B cell (primary cell): Measurements from ENCODE around the gene PYGO2. TPM values are rescaled to one million over a fixed set of nuclear protein-coding genes. Genes with fewer than 3 reads are reported as not detected.

ENCODE experiments used
- ATAC-seq: fragments of 200-7000 bp; cut with Tn5 transposase; one replicate; pipeline ENCODE4 v1.10.0; 2021; ENCODE audit warnings: low read depth, mild to moderate bottlenecking, moderate number of reproducible peaks, moderate library complexity
- CTCF ChIA-PET: fragments of 350-600 bp; sonication (Branson Sonifier 250); formaldehyde crosslinking; loops from one replicate; lab custom pipeline; 2021; ENCODE audit warnings: antibody characterized with exemption, inconsistent platforms; lab: Charles Lee
- POLR2A ChIA-PET: fragments of 350-600 bp; sonication (Branson Sonifier 250); formaldehyde crosslinking; loops from one replicate; lab custom pipeline; 2021; ENCODE audit warnings: antibody characterized with exemption; lab: Charles Lee
- DNase-seq: peaks from one replicate; pipeline ENCODE4 v3.0.0; 2013
- H2AFZ ChIP-seq: 2 replicates; pipeline ENCODE4 v1.6.1; 2012; ENCODE audit warnings: mild to moderate bottlenecking, low read depth, low read length; ENCODE audit not compliant: insufficient read depth, poor library complexity, severe bottlenecking
- H3K27ac ChIP-seq, 2 donors: 1 replicate in 1 of 2; 2 replicates in 1 of 2; pipeline ENCODE4 v1.5.1; 2012 to 2013; ENCODE audit warnings: low read length in 2 of 2, mild to moderate bottlenecking in 2 of 2, moderate library complexity in 1 of 2
- H3K27me3 ChIP-seq, 4 experiments: fragments of 200-600 bp in 1 of 4; sonication (generic) in 1 of 4; replicated peaks in 1 of 4; 1 replicate in 2 of 4; 2 replicates in 2 of 4; pipeline versions ENCODE4 v1.6.1 to v1.7.0; 2013 to 2016; ENCODE audit warnings: low read length in 3 of 4, mild to moderate bottlenecking in 2 of 4, mixed read lengths in 1 of 4, moderate library complexity in 1 of 4; ENCODE audit not compliant: insufficient read depth in 4 of 4, control insufficient read depth in 3 of 4; ENCODE audit errors: control extremely low read depth in 1 of 4
- H3K36me3 ChIP-seq, 2 experiments: replicated peaks in 1 of 2; 1 replicate in 1 of 2; 2 replicates in 1 of 2; pipeline versions ENCODE4 v1.6.1 to v1.7.1; 2013; ENCODE audit warnings: low read length in 1 of 2; ENCODE audit not compliant: insufficient read depth in 2 of 2, control insufficient read depth in 1 of 2; ENCODE audit errors: control extremely low read depth in 1 of 2, extremely low read depth in 1 of 2
- H3K4me1 ChIP-seq, 2 donors: fragments of 200-600 bp in 1 of 2; sonication (generic) in 1 of 2; 1 replicate in 1 of 2; 2 replicates in 1 of 2; pipeline versions ENCODE4 v1.5.1 to v1.6.1; 2013 to 2017; ENCODE audit warnings: low read length in 2 of 2; ENCODE audit not compliant: control insufficient read depth in 2 of 2, insufficient read depth in 2 of 2
- H3K4me2 ChIP-seq: replicated peaks from 2 replicates; pipeline ENCODE3; 2012; ENCODE audit warnings: mild to moderate bottlenecking, low read depth, low read length; ENCODE audit not compliant: poor library complexity, severe bottlenecking
- H3K4me3 ChIP-seq, 5 experiments: fragments of 200-600 bp in 1 of 5; sonication (generic) in 1 of 5; 1 replicate in 3 of 5; 2 replicates in 2 of 5; pipeline versions ENCODE4 v1.5.1 to v1.7.0; 2011 to 2016; ENCODE audit warnings: low read length in 4 of 5, mild to moderate bottlenecking in 4 of 5, low read depth in 2 of 5, control low read depth in 1 of 5, moderate library complexity in 1 of 5; ENCODE audit not compliant: insufficient read depth in 1 of 5; ENCODE audit errors: control extremely low read depth in 1 of 5, extremely low read depth in 1 of 5
- H3K79me2 ChIP-seq: fragments of 200-600 bp; sonication (generic); one replicate; pipeline ENCODE4 v1.6.0; 2016; ENCODE audit warnings: low read length; ENCODE audit not compliant: control insufficient read depth, insufficient read depth
- H3K9ac ChIP-seq: fragments of 200-600 bp; sonication (generic); 2 replicates; pipeline ENCODE4 v1.6.1; 2017; ENCODE audit warnings: mild to moderate bottlenecking, low read length, moderate library complexity
- H3K9me3 ChIP-seq, 3 donors: one replicate each; pipeline versions ENCODE4 v1.6.1 to v1.7.1; 2013; ENCODE audit warnings: low read length in 2 of 3; ENCODE audit not compliant: control insufficient read depth in 2 of 3, insufficient read depth in 1 of 3; ENCODE audit errors: control extremely low read depth in 1 of 3
- H4K20me1 ChIP-seq: 2 replicates; pipeline ENCODE4 v1.6.0; 2012; ENCODE audit warnings: mild to moderate bottlenecking, low read length; ENCODE audit not compliant: insufficient read depth, control insufficient read depth, poor library complexity, severe bottlenecking
- H3K27ac Mint-ChIP-seq: one replicate; pipeline ENCODE4 v1.8.0; 2021; ENCODE audit warnings: mixed read lengths
- H3K27me3 Mint-ChIP-seq: one replicate; pipeline ENCODE4 v1.8.0; 2021; ENCODE audit warnings: mixed read lengths
- H3K4me1 Mint-ChIP-seq: one replicate; pipeline ENCODE4 v1.8.0; 2021; ENCODE audit warnings: mixed read lengths
- H3K4me3 Mint-ChIP-seq: one replicate; pipeline ENCODE4 v1.8.0; 2021; ENCODE audit warnings: mixed read lengths
- H3K9me3 Mint-ChIP-seq: one replicate; pipeline ENCODE4 v1.8.0; 2022; ENCODE audit warnings: mixed read lengths; ENCODE audit not compliant: insufficient read depth
- EZH2 ChIP-seq: IDR thresholded peaks from 2 replicates; pipeline ENCODE4 v1.6.1; 2012; ENCODE audit warnings: borderline replicate concordance, low read depth, mild to moderate bottlenecking, moderate library complexity, low read length; ENCODE audit not compliant: insufficient read depth, poor library complexity, severe bottlenecking
- WGBS: methylation state at CpG from one replicate; pipeline ENCODE4 v1.1.5; 2013; ENCODE audit warnings: missing lambda C conversion rate; ENCODE audit not compliant: insufficient coverage; 5-methylcytosine and 5-hydroxymethylcytosine counted together
- intact Hi-C: fragments of 100-400 bp; cut with micrococcal nuclease; formaldehyde crosslinking; loops from one replicate; pipeline ENCODE4 v1.10.0; 2022
- polyA plus RNA-seq: library from polyadenylated mRNA; depleted of rRNA; stranded (reverse); fragments of >200 nt; gene quantifications from 2 replicates; pipeline ENCODE4 v1.2.3, GENCODE V29; 2012
- total RNA-seq, 2 donors: library from RNA; stranded (reverse); fragments of 120-200 nt in 1 of 2; gene quantifications; 1 replicate in 1 of 2; 2 replicates in 1 of 2; pipeline versions ENCODE4 v1.2.3 to v1.2.4, GENCODE V29; 2013 to 2022
- TF ChIP-seq, protein P1 (sequence below): fragments of 200-600 bp; IDR thresholded peaks from one replicate; pipeline ENCODE4 v1.8.0; 2022; ENCODE audit warnings: antibody characterized with exemption, mild to moderate bottlenecking

PYGO2 gene
- total and polyA plus RNA-seq, 2 donors (not counting 1 experiment from before 2014, with no cell fraction given), result 22.2 to 52.7 TPM

DNA sequence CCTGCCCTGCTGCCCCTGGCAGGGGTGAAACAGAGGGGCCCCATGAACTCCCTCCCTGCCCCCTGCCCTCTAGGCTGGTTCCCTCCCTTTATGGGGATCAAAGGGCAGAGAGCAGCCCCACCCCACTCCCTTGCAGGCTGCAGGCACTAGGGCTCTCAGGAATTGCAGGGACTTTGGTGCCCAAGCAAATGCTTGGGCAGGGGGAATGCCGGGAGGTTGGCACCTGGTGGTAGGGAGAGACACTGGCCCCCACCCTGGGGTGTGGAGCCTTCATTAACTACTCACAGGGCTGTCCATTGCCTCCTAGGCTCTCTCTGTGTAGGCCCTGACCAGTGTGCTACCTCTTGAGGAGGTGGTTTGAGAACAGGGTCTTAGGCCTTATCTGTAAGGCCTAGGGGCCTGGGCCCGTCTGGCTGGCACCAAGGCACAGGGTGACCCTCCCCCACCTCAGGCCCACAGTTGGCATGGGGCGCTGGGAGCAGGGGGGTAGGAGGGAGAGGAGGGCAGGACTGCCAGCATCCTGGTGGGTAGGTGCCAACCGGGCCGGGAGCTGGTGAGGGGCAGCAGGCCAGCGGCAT, 45.8 kb upstream of the PYGO2 start:
- Histone ChIP-seq H3K4me1 (peaks cover 85 to 87% of the 10 kb centered on the region in 2 donors), H3K9ac (no peak overlapping the region), H3K27ac (peak overlapping the region; percentile 60 to 80), H3K4me3 (peak overlapping the region in 1 of 5 experiments; percentile 23), H4K20me1 (peaks cover 29% of the 10 kb centered on the region), H2AFZ (no peak overlapping the region), H3K36me3 (peaks cover 0 to 10% of the 10 kb centered on the region in 2 experiments), H3K27me3 (no peaks in the 10 kb centered on the region), H3K9me3 (no peaks in the 10 kb centered on the region), H3K79me2 (peaks cover 66% of the 10 kb centered on the region), H3K4me2 (peak overlapping the region; percentile 96)
- TF ChIP-seq, protein P1, sequence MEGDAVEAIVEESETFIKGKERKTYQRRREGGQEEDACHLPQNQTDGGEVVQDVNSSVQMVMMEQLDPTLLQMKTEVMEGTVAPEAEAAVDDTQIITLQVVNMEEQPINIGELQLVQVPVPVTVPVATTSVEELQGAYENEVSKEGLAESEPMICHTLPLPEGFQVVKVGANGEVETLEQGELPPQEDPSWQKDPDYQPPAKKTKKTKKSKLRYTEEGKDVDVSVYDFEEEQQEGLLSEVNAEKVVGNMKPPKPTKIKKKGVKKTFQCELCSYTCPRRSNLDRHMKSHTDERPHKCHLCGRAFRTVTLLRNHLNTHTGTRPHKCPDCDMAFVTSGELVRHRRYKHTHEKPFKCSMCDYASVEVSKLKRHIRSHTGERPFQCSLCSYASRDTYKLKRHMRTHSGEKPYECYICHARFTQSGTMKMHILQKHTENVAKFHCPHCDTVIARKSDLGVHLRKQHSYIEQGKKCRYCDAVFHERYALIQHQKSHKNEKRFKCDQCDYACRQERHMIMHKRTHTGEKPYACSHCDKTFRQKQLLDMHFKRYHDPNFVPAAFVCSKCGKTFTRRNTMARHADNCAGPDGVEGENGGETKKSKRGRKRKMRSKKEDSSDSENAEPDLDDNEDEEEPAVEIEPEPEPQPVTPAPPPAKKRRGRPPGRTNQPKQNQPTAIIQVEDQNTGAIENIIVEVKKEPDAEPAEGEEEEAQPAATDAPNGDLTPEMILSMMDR, result no peak
- no peak for TF ChIP-seq EZH2
- H3K27me3 Mint-ChIP-seq, result no peaks in the 10 kb centered on the region
- no peak for ATAC-seq
- DNase-seq, result no peak
- WGBS, result 85% methylated on average over 4 of the region's 6 CpGs
- POLR2A ChIA-PET, result interaction anchor here (0.7 to 2.4 kb wide), 2 partner anchors 9 to 79 kb away, joined by 3 to 17 read pairs; no protein-coding TSS in a partner anchor
- CTCF ChIA-PET, result interaction anchor here (1.4 to 18.4 kb wide), 4 partner anchors 7 to 78 kb away, joined by 3 to 295 read pairs (median 150); partner anchors contain the start of genes LENEP and ZBTB7B
- H3K27ac Mint-ChIP-seq, result peak overlapping the region; percentile 86
- H3K4me3 Mint-ChIP-seq, result no peak overlapping the region
- H3K4me1 Mint-ChIP-seq, result peaks cover 70% of the 10 kb centered on the region
- intact Hi-C loops, result no loop called here
- no peaks in the 10 kb centered on the region for H3K9me3 Mint-ChIP-seq

GRCh38 chr1:155006601-155007101, 45.1 kb upstream of the PYGO2 start:
- peaks cover 0 to 10% of the 10 kb centered on the region in 2 experiments for H3K36me3 ChIP-seq
- H2AFZ ChIP-seq, result no peak overlapping the region
- TF ChIP-seq, protein P1, result no peak
- TF ChIP-seq EZH2, result no peak
- Mint-ChIP-seq H3K27me3 (no peaks in the 10 kb centered on the region), H3K4me1 (peaks cover 65% of the 10 kb centered on the region), H3K4me3 (peak overlapping the region; percentile 67), H3K9me3 (no peaks in the 10 kb centered on the region), H3K27ac (peak overlapping the region; percentile 86)
- peaks cover 73% of the 10 kb centered on the region for H3K79me2 ChIP-seq
- peaks cover 29% of the 10 kb centered on the region for H4K20me1 ChIP-seq
- intact Hi-C loops, result loop anchor here (1.0 kb wide), 1 partner anchor 11 kb away; no protein-coding TSS in a partner anchor
- ChIA-PET CTCF (interaction anchor here (1.4 to 18.4 kb wide), 4 partner anchors 7 to 78 kb away, joined by 3 to 295 read pairs (median 149); partner anchors contain the start of genes FLAD1, LENEP and ZBTB7B), POLR2A (interaction anchor here (0.6 to 2.4 kb wide), 3 partner anchors 10 to 164 kb away, joined by 3 to 17 read pairs (median 5); no protein-coding TSS in a partner anchor)
- H3K4me1 ChIP-seq, result peaks cover 78 to 80% of the 10 kb centered on the region in 2 donors
- peak; percentile 14 for ATAC-seq
- H3K27ac ChIP-seq, result peak overlapping the region; percentile 80 to 81
- H3K9me3 ChIP-seq, result no peaks in the 10 kb centered on the region
- peak overlapping the region; percentile 96 for H3K4me2 ChIP-seq
- peak overlapping the region in 1 of 5 experiments; percentile 23 for H3K4me3 ChIP-seq
- peak; percentile 79 for DNase-seq
- peak overlapping the region; percentile 29 for H3K9ac ChIP-seq
- no peaks in the 10 kb centered on the region for H3K27me3 ChIP-seq
- 0% methylated on average over 2 of the region's 2 CpGs for WGBS
